SU-DHL-6 (cell line): ENCODE data around the gene DUSP16.

ENCODE experiments used
- H2AFZ ChIP-seq: fragments of 200-600 bp; sonication (generic); 2 replicates; pipeline ENCODE4 v1.6.1; 2014; ENCODE audit warnings: low read depth, mild to moderate bottlenecking, moderate library complexity, mixed read lengths, antibody characterized with exemption, low read length; ENCODE audit not compliant: severe bottlenecking
- H3F3A ChIP-seq: fragments of 200-600 bp; shearing (Covaris generic); 2 replicates; pipeline ENCODE4 v1.6.0; 2016; ENCODE audit warnings: antibody characterized with exemption, mild to moderate bottlenecking; ENCODE audit not compliant: insufficient read depth
- H3K27ac ChIP-seq: fragments of 200-600 bp; sonication (generic); 2 replicates; pipeline ENCODE4 v1.5.1; 2016; ENCODE audit warnings: low read depth, mild to moderate bottlenecking, low read length, moderate library complexity, mixed read lengths
- H3K27me3 ChIP-seq: fragments of 200-600 bp; sonication (generic), shearing (Covaris generic); 2 replicates; pipeline ENCODE4 v1.6.0; 2014; ENCODE audit warnings: mild to moderate bottlenecking, low read length
- H3K36me3 ChIP-seq: fragments of 200-600 bp; sonication (generic); 2 replicates; pipeline ENCODE4 v1.6.1; 2014; ENCODE audit warnings: mild to moderate bottlenecking, low read length, mixed read lengths
- H3K4me2 ChIP-seq: fragments of 300-600, 200-600 bp; shearing (Covaris generic), sonication (generic); 2 replicates; pipeline ENCODE4 v1.6.0; 2014; ENCODE audit warnings: low read length, low read depth, mild to moderate bottlenecking; ENCODE audit not compliant: poor library complexity, severe bottlenecking
- H3K4me3 ChIP-seq: fragments of 200-600 bp; sonication (generic); 2 replicates; pipeline ENCODE4 v1.5.1; 2014; ENCODE audit warnings: antibody characterized with exemption, low read length, mild to moderate bottlenecking, mixed read lengths; ENCODE audit not compliant: insufficient read depth, poor library complexity, severe bottlenecking
- H3K79me2 ChIP-seq: fragments of 200-600 bp; sonication (generic); 2 replicates; pipeline ENCODE4 v1.6.1; 2014; ENCODE audit warnings: mild to moderate bottlenecking, low read length, moderate library complexity; ENCODE audit not compliant: insufficient read depth
- H3K9ac ChIP-seq: fragments of 200-600 bp; sonication (generic); 2 replicates; pipeline ENCODE4 v1.7.0; 2014; ENCODE audit warnings: mild to moderate bottlenecking, low read length
- H3K9me2 ChIP-seq: fragments of 200-600 bp; sonication (generic); replicated peaks from 2 replicates; pipeline ENCODE4 v1.6.1; 2014; ENCODE audit warnings: low read length; ENCODE audit not compliant: insufficient read depth
- H3K9me3 ChIP-seq: fragments of 200-600 bp; sonication (generic); 2 replicates; pipeline ENCODE4 v1.6.1; 2014; ENCODE audit warnings: low read length, mixed read lengths; ENCODE audit not compliant: insufficient read depth
- H4K20me1 ChIP-seq: fragments of 200-600 bp; sonication (generic); 2 replicates; pipeline ENCODE4 v1.6.1; 2014; ENCODE audit warnings: low read depth, mild to moderate bottlenecking, antibody characterized with exemption, low read length, moderate library complexity, mixed read lengths
- CTCF ChIP-seq: fragments of 200-600 bp; sonication (generic); IDR thresholded peaks from one replicate; pipeline ENCODE4 v1.5.1; 2017; ENCODE audit warnings: antibody characterized with exemption, mild to moderate bottlenecking, low read length, moderate library complexity; ENCODE audit not compliant: insufficient read depth, poor library complexity, severe bottlenecking
- EZH2phosphoT487 ChIP-seq: fragments of 200-600 bp; sonication (generic), shearing (Covaris generic); conservative IDR thresholded peaks from 2 replicates; pipeline ENCODE4 v1.6.1; 2018; ENCODE audit warnings: mild to moderate bottlenecking, antibody characterized with exemption, low read length, moderate library complexity, mixed read lengths

Gene DUSP16

GRCh38 chr12:12555656-12556055, 7.0 kb downstream of the DUSP16 start:
- no peaks in the 10 kb centered on the region for H4K20me1 ChIP-seq
- no peaks in the 10 kb centered on the region; the same call in 1 of the 2 replicates for H3F3A ChIP-seq
- no peaks in the 10 kb centered on the region for H3K79me2 ChIP-seq
- no peak overlapping the region for H3K27ac ChIP-seq
- no peak for TF ChIP-seq EZH2phosphoT487
- no peaks in the 10 kb centered on the region for H3K36me3 ChIP-seq
- no peak overlapping the region for H3K9ac ChIP-seq
- no peak overlapping the region for H3K4me2 ChIP-seq
- H3K27me3 ChIP-seq = no peaks in the 10 kb centered on the region
- no peak overlapping the region for H2AFZ ChIP-seq
- H3K9me2 ChIP-seq = no peaks in the 10 kb centered on the region
- H3K4me3 ChIP-seq = no peak overlapping the region
- no peaks in the 10 kb centered on the region for H3K9me3 ChIP-seq

- no peak overlapping the region for H2AFZ ChIP-seq
- no peak overlapping the region for H3K4me3 ChIP-seq
- H3K27ac ChIP-seq = no peak overlapping the region
- no peaks in the 10 kb centered on the region for H3K79me2 ChIP-seq
- no peaks in the 10 kb centered on the region for H4K20me1 ChIP-seq
- no peak overlapping the region for H3K9ac ChIP-seq
- TF ChIP-seq CTCF = no peak
- no peak for TF ChIP-seq EZH2phosphoT487
- no peaks in the 10 kb centered on the region for H3K27me3 ChIP-seq
- H3K4me2 ChIP-seq = no peak overlapping the region
- no peaks in the 10 kb centered on the region for H3K9me3 ChIP-seq
- no peaks in the 10 kb centered on the region for H3K9me2 ChIP-seq
- H3K36me3 ChIP-seq = no peaks in the 10 kb centered on the region
- H3F3A ChIP-seq = no peaks in the 10 kb centered on the region
Observed at GRCh38 chr12:12553208-12553785, 9.4 kb downstream of the DUSP16 start.

DNA sequence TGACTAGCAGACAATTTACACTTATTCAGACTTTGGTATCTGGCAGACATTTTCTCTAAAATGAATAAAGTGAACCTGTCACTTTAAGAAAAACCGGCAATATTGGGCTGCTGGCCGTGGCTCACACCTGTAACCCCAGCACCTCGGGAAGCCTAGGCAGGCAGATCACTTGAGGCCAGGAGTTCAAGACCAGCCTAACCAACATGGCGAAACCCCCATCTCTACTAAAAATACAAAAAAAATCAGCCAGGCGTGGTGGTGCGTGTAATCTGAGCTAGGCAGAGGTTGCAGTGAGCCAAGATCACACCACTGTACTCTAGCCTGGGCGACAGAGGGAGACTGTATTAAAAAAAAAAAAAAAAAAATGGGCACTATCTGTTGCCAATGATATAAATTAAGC, 11.5 kb downstream of the DUSP16 start:
- H3K4me3 ChIP-seq = no peak overlapping the region
- no peak overlapping the region for H3K27ac ChIP-seq
- H3K9me2 ChIP-seq = no peaks in the 10 kb centered on the region
- TF ChIP-seq EZH2phosphoT487 (no peak), CTCF (no peak)
- no peak overlapping the region for H2AFZ ChIP-seq
- no peaks in the 10 kb centered on the region for H4K20me1 ChIP-seq
- no peak overlapping the region for H3K4me2 ChIP-seq
- no peaks in the 10 kb centered on the region for H3K9me3 ChIP-seq
- no peaks in the 10 kb centered on the region for H3K36me3 ChIP-seq
- no peaks in the 10 kb centered on the region for H3F3A ChIP-seq
- no peak overlapping the region for H3K9ac ChIP-seq
- no peaks in the 10 kb centered on the region for H3K27me3 ChIP-seq
- no peaks in the 10 kb centered on the region for H3K79me2 ChIP-seq

- Histone ChIP-seq H3F3A (no peaks in the 10 kb centered on the region), H3K9ac (no peak overlapping the region), H3K36me3 (no peaks in the 10 kb centered on the region), H3K9me3 (no peaks in the 10 kb centered on the region), H4K20me1 (no peaks in the 10 kb centered on the region), H3K4me3 (no peak overlapping the region), H3K79me2 (no peaks in the 10 kb centered on the region), H3K27me3 (no peaks in the 10 kb centered on the region), H3K9me2 (no peaks in the 10 kb centered on the region), H3K4me2 (no peak overlapping the region), H2AFZ (no peak overlapping the region), H3K27ac (no peak overlapping the region)
- TF ChIP-seq EZH2phosphoT487 = no peak
- no peak for TF ChIP-seq CTCF
Observed at GRCh38 chr12:12550277-12550676, 12.4 kb downstream of the DUSP16 start.
